SHP77 (cell line): ENCODE measurements around the gene TDRD7.

Experiments
- DNase-seq, 2 experiments: peaks; one replicate each; lab custom pipeline; 2025; lab: John Stamatoyannopoulos, UW

The TDRD7 gene

DNA sequence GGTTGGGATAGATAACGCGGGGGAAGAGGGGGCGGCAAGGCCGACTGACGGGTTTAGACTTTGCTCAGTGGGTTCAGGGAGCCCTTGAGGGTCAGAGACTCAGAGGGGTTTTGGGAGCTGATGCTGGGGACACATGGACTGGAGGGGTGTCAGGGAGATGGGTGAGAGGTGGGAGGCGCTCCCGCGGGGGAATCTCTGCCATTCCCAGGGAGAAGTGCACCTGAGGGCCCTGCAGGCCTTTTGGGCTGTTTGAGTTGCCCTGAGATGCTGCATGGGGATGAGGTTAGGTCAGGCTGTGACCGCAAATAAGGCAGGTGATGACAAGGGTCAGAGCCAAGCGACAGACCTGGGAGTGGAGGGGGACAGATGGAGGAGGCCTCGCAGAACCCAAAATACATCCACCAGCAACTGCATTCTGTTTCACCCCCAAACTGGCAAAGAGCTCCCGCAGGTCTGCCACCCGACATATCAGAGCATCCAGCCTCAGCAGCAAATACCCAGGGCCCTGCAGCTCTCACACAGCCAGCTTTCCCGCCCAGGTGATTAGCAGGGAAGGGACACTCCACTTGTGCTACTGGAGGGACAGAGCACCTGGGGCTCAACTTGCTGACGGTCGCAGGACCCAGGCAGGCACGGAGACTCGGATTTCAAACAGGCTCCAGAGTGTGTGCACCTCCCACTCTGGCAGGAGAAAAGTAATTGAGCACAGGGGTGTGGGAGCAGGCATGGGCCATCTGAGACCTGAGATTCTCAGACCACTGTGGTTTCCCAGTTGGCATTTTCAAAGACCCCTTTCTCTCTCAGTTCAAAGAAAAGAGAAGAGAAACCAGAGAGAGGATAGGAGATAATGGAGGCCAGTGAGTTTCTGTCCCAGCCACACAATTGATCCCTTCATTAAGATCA is 116.0 kb downstream of the TDRD7 start:
- DNase-seq = no peak

DNA sequence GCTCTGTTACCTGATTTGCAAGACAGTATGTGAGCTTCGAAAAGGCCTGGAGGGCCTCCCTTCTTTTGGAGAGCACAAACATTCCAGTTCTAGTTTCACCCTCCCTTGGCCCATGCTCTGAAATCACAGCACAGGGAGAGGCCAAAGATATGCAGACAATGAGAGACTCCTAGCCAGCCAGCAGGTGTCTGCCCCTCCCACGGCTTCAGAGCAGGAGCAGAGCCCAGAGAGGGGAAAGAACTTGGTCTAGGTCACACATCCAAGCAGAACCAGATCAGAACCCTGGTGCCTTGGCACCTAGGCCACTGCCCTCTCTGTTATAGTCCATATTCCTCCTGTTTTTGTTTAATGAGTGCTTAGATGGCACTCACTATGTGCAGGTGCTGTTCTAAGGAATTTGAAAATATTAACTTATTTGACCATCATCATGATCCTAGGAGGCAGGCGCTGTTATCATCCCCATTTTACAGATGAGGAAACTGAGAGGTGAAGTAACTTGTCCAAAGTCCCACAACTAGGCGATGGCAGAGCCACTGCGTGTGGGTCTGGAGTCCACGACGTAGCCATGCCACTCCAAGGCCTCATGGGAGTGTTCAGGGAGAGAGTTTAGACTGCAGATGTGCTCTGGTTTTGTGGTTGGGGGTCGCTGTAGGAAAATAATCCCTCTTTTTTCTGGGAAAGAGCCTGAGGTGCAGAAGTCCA is 116.8 kb downstream of the TDRD7 start:
- DNase-seq = no peak

DNA sequence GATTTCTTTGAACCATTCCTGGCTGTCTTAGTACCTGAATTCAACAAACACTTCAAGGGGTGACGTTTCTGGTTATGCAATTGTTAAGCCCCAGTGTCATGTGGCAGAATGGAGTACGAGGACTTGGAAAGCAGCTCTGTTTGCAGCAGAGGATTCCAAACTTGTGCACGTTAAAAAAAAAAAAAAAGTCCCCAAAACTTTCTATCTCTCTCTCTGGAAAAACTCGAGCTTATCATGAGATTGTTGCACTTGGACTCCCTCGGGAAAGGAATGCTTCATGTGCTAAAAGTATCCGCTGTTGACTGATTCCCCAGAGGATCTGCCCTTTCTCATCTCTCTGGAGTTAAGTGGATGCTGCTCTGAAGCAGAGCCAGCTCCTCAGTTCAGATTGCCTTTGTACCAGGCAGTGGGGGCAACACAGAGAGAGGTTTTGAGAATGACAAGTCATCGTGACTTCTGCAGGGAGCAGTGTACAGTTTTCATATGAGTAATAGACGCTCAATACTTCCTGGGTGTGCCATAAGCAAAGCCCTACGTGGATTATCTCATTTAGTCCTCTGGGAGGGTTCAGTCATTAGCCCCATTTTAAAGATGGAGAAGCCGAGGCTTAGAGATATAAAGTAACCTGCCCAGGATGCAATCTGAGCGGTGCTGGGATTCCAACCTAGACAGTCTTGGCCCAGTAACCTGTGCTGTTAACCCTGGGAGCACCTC is 117.6 kb downstream of the TDRD7 start:
- no peak for DNase-seq

DNA sequence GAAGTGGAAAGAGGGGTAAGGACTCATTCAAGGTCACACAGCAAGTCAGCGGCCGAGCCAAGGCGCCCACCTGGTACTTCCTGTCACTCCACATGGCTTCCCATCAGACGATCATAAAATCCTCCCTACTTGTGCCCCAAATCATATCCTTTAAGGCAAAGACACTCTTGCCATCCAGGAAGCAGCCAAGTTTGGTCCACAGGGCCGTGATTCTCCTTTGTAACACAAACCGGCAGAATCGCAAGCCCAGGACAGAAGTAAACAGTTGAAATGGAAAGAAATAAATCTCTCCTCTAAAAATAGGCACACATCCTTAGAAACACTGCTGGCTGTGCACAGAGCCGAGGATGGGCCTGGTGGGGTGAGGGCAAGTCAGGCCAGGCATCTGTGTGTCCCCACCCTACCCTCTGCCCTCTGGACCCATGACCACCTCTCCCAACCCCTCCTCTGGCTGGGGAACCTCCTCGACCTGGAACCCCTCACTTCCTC is 120.0 kb downstream of the TDRD7 start:
- no peak for DNase-seq

- no peak for DNase-seq
Observed at GRCh38 chr9:97534185-97534584, 122.3 kb downstream of the TDRD7 start.

- DNase-seq = no peak
Observed at GRCh38 chr9:97534961-97535594, 123.2 kb downstream of the TDRD7 start.

- no peak for DNase-seq
Observed at GRCh38 chr9:97535771-97536170, 123.9 kb downstream of the TDRD7 start.

GRCh38 chr9:97536480-97536879 is 124.6 kb downstream of the TDRD7 start:
- no peak for DNase-seq

GRCh38 chr9:97543561-97543960 is 131.7 kb downstream of the TDRD7 start:
- no peak for DNase-seq

GRCh38 chr9:97545486-97545885 is 133.6 kb downstream of the TDRD7 start:
- no peak for DNase-seq
